ENCODE data around the gene GCLC.
A peak's percentile ranks its signal among the peaks of the same experiment; 100 is the strongest.

GCLC gene

GRCh38 chr6:53547811-53548496 lies 3.1 kb upstream of the GCLC start:
- Histone ChIP-seq H3K27ac (peak overlapping the region; percentile 56), H3K36me3 (peaks cover 3% of the 10 kb centered on the region; the same call in 1 of the 2 replicates), H3K27me3 (ENCODE audit: insufficient read depth, low read depth, severe bottlenecking) (no peaks in the 10 kb centered on the region), H3K4me3 (ENCODE audit: low read depth, low read length) (peak overlapping the region; percentile 67), H3K9me3 (ENCODE audit: severe bottlenecking) (peaks cover 4% of the 10 kb centered on the region)
- DNase-seq, result peak; percentile 99
- TF ChIP-seq CTCF (IDR thresholded peaks at IDR 0.05; ENCODE audit: low read depth, low read length), result peak; percentile 37; the same call in 1 of the 2 replicates

- Histone ChIP-seq H3K27ac (no peak overlapping the region), H3K36me3 (peaks cover 3% of the 10 kb centered on the region; the same call in 1 of the 2 replicates), H3K27me3 (ENCODE audit: insufficient read depth, low read depth, severe bottlenecking) (no peaks in the 10 kb centered on the region), H3K4me3 (ENCODE audit: low read depth, low read length) (peak overlapping the region; percentile 67), H3K9me3 (ENCODE audit: severe bottlenecking) (peaks cover 4% of the 10 kb centered on the region)
- TF ChIP-seq CTCF (IDR thresholded peaks at IDR 0.05; ENCODE audit: low read depth, low read length), result no peak
- DNase-seq, result no peak
Measured at GRCh38 chr6:53547166-53547810, 2.4 kb upstream of the GCLC start.

GRCh38 chr6:53546281-53546680 lies 1.4 kb upstream of the GCLC start:
- no peak overlapping the region for H3K4me3 ChIP-seq (ENCODE audit: low read depth, low read length)
- no peak overlapping the region for H3K27ac ChIP-seq
- no peaks in the 10 kb centered on the region for H3K27me3 ChIP-seq (ENCODE audit: insufficient read depth, low read depth, severe bottlenecking)
- peaks cover 4% of the 10 kb centered on the region for H3K9me3 ChIP-seq (ENCODE audit: severe bottlenecking)
- no peak for DNase-seq
- no peak for TF ChIP-seq CTCF (IDR thresholded peaks at IDR 0.05; ENCODE audit: low read depth, low read length)
- H3K36me3 ChIP-seq, result peaks cover 7% of the 10 kb centered on the region

- peaks cover 7% of the 10 kb centered on the region for H3K36me3 ChIP-seq
- peak overlapping the region; percentile 89 for H3K27ac ChIP-seq
- H3K27me3 ChIP-seq (ENCODE audit: insufficient read depth, low read depth, severe bottlenecking), result no peaks in the 10 kb centered on the region
- peaks cover 4% of the 10 kb centered on the region for H3K9me3 ChIP-seq (ENCODE audit: severe bottlenecking)
- TF ChIP-seq CTCF (IDR thresholded peaks at IDR 0.05; ENCODE audit: low read depth, low read length), result no peak
- no peak for DNase-seq
- peak overlapping the region; percentile 93 for H3K4me3 ChIP-seq (ENCODE audit: low read depth, low read length)
Measured at GRCh38 chr6:53544217-53544469, 758 bp downstream of the GCLC start.

- no peak for DNase-seq
Measured at GRCh38 chr6:53543359-53544216, 1.3 kb downstream of the GCLC start.

More at GRCh38 chr6:53543359-53544216, 1.3 kb downstream of the GCLC start:
- Histone ChIP-seq H3K27ac (peak overlapping the region; percentile 89), H3K4me3 (ENCODE audit: low read depth, low read length) (peak overlapping the region; percentile 93), H3K9me3 (ENCODE audit: severe bottlenecking) (peaks cover 4% of the 10 kb centered on the region), H3K36me3 (peaks cover 10% of the 10 kb centered on the region), H3K27me3 (ENCODE audit: insufficient read depth, low read depth, severe bottlenecking) (no peaks in the 10 kb centered on the region)
- TF ChIP-seq CTCF (IDR thresholded peaks at IDR 0.05; ENCODE audit: low read depth, low read length), result no peak
